NCI-H2107 treated with DMSO at 0.1 percent for 48 hours (cell line): Measurements from ENCODE around the gene DAB2.
"Not testable (repeated sequence)": the region's sequence is repeated elsewhere in the genome, so short reads cannot be mapped to it uniquely, and the experiment has no call there.

Experiments
- DNase-seq: peaks from one replicate; lab custom pipeline; 2025; ENCODE audit not compliant: unreplicated experiment; lab: John Stamatoyannopoulos, UW

Gene DAB2

GRCh38 chr5:39352170-39352569 is 72.6 kb downstream of the DAB2 start:
- DNase-seq, result no peak

GRCh38 chr5:39349484-39349883 is 75.3 kb downstream of the DAB2 start:
- DNase-seq, result no peak

- no peak for DNase-seq
Measured at GRCh38 chr5:39342460-39342859, 82.3 kb downstream of the DAB2 start.

- DNase-seq, result no peak
Measured at GRCh38 chr5:39341896-39342295, 82.9 kb downstream of the DAB2 start.

- no peak for DNase-seq
Measured at GRCh38 chr5:39340506-39340905, 84.3 kb downstream of the DAB2 start.

GRCh38 chr5:39337252-39337915 is 87.4 kb downstream of the DAB2 start:
- DNase-seq, result no peak

GRCh38 chr5:39334296-39334695 is 90.5 kb downstream of the DAB2 start:
- DNase-seq, result not testable (repeated sequence)

- no peak for DNase-seq
Measured at GRCh38 chr5:39333104-39333503, 91.7 kb downstream of the DAB2 start.

GRCh38 chr5:39331861-39332381 is 92.9 kb downstream of the DAB2 start:
- no peak for DNase-seq

- DNase-seq, result no peak
Measured at GRCh38 chr5:39328731-39329130, 96.0 kb downstream of the DAB2 start.

- no peak for DNase-seq
Measured at GRCh38 chr5:39323542-39323941, 101.2 kb downstream of the DAB2 start.
